CD4-positive, alpha-beta T cell treated with Interleukin-1 beta for 1 hour (primary cell): ENCODE measurements around the gene CYB561.

Experiments
- DNase-seq, 2 donors: peaks; one replicate each; pipeline ENCODE4 v3.0.0-alpha.2; 2020 to 2022

Gene CYB561, protein sequence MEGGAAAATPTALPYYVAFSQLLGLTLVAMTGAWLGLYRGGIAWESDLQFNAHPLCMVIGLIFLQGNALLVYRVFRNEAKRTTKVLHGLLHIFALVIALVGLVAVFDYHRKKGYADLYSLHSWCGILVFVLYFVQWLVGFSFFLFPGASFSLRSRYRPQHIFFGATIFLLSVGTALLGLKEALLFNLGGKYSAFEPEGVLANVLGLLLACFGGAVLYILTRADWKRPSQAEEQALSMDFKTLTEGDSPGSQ

DNA sequence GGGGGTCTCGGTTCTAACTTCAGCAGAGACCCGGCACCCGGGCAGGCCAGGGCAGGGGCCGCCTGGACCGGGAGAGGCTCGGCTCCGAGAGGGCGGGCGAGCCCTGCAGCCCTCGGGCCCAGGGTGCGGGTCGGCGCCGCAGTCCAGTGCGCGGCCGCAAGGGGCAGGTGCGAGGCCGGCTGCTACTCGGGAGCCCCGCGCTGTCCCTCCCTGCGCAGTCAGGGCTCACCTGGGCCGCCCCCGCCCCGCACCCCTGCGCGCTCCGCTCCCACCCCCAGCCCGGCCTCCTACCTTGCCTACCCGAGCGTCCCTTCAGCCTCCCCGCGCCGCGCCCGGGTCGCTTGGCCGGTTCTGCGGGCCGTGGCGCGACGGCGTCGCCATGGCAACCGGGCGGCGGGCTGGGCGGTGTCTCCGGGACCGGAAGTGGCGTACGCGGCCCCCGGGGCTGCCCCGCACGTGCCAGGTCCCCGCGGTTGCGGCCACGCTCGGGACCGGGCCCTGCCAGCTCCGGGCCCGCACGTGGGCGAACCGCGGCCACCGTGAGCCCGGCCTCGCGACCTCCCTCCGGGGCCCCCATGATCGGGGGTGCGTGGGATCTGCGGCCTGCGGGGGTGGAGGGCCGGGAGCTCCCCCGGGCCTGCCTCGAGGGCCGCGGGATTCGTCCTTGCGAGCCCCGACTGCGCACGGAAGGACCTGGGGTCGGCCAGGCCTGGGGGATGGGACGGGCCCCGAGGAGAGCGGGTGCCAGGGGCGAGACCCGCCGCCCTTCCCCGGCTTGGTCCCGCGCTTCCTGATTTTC lies at the start of gene CYB561:
Gene CYB561 (minus strand): TSS at position 353 of the 799 bp plus-strand sequence. CDS start 8,759 bp downstream, outside the sequence.
- peak; percentile 80 to 85 for DNase-seq

DNA sequence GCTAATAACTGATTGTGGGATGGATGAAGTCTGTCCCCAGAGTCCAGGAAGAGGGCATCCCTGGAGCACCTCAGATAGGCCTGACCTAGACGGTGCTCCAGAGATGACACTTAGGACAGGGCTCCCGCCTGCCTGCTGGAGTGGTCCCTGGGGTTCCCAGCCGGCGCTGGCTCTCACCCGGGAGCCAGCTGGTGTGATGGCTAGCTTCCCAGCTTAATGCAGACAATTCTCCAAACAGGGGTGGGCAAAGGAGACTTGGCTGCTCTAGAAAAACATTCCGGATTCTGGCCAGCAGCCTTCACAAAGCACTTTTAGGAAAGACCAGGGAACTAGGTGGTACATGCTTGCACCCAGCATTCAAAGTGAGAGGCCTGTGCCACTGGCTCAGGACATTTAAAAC lies 49.4 kb upstream of the CYB561 start:
- no peak for DNase-seq

DNA sequence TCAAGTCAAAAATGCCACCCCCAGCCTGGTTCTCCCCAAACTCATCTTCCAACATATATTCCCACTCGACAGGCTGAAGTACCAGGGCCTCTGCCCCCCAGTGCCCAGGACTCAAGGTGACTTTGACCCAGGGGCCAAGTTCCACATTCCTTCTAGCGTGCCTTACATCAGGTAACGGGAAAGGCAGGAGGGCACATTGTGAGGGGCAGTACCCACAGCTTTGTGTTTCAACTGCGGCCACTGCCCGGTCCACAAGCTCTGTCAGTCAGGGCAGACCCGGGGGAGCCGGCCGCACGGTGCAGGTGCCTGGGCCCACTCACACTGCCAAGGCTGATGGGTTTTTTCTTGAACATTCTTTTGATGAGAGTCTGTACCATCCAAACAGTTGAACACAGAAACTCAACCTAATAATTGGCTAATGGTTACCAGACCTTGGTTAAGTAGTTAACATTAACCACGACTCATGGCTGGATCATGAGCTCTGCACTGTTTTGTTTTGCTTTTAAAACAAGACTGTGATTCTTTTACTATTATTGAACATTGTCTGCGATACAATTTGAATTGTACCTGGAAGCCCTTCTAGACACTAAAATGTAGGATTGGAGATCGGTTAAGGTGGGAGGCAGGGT lies 48.3 kb upstream of the CYB561 start:
- DNase-seq, result no peak

DNA sequence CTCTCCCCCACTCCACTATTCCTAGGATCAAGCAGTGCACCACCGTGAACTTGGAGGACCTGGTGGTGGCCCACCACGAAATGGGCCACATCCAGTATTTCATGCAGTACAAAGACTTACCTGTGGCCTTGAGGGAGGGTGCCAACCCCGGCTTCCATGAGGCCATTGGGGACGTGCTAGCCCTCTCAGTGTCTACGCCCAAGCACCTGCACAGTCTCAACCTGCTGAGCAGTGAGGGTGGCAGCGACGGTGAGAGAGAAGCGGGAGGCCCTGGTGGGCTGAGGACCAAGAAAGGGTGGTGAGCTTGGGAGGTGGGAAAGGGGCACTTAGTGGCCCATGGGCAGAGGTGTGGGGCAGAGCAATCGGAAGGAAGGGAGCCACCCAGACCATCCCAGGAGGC lies 47.3 kb upstream of the CYB561 start:
- no peak for DNase-seq

DNA sequence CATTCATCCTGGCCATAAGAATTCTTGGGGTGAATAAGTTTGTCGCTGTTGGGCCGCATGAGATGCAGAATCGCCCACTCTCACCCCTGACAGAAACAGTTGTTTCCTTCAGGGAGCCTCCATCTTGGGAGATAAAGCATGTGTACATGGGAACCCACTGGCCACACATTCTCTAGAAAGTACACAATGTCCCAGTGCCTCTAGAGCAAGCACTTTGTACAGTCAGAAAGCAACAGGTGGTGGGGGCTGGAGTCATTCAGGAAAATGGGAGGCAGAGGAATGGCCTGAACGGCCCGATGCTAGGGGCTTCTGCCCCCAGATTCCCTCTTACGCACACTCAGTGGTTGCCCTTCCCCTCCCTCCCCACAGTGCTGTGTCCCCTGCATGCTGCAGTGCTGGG lies 46.8 kb upstream of the CYB561 start:
- no peak for DNase-seq

DNA sequence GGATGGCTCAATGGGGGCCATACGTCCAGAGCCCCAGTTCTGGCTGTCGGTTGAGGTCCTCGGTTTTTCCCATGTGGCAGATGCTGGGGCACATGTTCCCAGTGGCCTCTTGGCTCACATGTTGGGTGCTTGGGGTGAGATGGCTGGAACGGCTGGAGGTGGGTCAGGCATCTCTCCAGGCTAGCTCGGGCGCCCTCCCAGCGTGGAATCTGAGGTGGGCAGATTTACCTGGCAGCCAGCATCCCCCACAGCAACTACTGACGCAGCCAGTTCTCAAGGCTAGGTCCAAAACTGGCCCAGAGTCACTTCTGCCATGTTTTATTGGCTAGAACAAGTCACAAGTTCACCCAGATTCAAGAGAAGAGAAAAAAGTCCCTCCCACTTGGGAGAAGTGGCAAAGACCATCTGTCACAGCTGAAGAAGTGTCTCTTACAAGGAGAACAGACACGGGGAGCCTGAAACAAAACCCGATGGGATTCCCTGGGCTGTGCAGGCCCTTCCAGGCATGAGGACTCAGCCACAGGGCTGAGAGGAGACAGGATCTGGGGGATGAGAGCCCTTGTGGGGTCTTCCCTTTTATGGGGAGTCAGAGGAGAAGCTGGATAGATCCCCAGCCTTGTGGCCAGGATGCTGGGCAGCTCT lies 46.0 kb upstream of the CYB561 start:
- no peak for DNase-seq

DNA sequence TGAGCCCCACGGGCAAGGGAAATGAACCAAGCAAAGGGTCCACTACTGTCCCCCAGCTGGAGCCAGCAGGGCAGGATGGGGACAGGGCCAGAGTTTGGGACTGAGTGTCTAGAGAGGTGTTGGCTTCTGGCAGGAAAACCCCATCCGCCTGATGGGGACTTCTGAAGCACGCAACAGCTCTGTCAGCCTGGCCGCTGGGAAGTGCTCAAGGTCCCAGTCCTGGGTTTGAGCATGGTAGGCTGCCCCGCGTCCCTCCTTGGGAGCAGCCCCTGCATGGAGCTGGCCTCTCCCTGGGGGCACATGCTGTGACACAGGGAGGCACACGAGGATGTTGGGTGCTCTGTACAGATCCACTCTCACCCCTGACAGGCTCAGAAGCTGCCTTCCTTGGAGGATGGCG lies 45.3 kb upstream of the CYB561 start:
- no peak for DNase-seq

DNA sequence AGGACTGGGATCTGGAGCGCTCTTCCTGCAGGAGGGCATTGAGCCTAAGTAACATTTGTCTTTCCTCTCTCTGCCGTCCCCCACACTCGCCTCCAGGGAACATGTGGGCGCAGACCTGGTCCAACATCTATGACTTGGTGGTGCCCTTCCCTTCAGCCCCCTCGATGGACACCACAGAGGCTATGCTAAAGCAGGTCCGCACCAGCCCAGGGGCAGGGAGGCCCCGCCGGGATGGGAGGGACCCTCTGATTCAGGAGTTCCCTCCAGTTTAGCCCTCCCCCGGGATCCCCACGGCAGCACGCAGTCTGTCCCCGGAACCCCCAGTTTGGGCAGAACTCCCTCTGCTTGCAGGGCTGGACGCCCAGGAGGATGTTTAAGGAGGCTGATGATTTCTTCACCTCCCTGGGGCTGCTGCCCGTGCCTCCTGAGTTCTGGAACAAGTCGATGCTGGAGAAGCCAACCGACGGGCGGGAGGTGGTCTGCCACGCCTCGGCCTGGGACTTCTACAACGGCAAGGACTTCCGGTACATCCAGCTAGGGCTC lies 44.8 kb upstream of the CYB561 start:
- no peak for DNase-seq

DNA sequence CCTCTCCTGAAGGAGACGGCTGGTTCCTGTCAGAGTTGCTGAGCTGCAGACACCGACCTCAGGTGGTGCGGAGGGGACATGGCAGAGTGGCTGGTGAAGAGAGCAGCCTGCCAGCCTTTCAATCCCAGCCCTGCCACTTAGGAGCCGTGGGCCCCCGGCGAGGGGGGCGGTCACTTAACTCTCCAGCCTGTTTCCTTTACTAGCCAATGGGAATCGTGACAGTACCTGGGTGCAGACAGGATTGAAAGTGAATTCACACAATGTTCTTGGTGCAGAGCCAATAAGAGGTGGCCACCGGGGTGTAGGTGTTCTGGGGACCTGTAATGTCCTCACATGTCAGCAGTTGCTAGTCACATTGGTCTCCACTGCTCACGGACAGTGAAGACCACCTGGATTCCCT lies 44.2 kb upstream of the CYB561 start:
- no peak for DNase-seq

DNA sequence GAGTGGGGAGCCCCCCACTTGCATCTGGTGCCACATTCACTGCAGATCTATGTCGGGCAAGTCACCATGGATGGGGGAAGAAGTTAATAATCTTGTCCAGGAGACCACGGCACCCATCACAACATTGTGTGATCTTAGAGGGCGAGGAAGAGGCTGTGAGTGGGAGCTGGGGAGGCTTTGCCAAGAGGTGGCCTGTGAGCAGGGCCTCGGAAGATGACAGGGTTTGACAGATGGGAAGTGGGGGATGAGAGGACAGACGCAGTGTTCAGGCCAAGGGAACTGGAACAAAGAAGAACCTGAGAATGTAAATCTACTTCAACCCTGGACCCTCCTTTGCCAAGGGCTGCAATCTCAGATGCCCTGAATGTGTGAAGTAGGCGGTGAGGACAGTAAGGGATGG lies 43.2 kb upstream of the CYB561 start:
- DNase-seq, result no peak

DNA sequence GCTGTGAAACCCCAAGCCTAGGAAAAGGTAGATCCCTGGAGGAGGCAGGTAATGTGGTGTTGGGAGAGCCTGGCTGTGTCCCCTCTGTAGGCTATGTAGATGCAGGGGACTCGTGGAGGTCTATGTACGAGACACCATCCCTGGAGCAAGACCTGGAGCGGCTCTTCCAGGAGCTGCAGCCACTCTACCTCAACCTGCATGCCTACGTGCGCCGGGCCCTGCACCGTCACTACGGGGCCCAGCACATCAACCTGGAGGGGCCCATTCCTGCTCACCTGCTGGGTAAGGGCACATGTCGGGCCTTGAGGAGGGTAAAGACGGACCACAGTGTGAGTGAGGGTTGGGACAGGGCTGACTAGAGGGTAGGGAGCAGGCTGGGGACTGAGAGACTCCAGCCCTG lies 42.7 kb upstream of the CYB561 start:
- DNase-seq, result no peak

DNA sequence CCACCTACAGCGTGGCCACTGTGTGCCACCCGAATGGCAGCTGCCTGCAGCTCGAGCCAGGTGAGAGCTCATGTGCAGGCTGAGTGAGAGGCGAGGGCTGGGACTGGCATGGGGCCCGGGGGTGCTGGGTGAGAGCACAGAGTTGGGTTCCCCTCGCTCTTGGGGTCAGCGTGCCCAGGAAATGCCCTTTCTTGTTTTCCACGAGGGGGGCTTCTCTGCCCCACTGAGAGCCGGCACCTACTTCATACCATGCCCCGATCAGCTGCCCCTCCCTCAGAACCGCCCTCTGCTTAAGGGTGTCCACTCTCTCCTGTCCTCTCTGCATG lies 40.9 kb upstream of the CYB561 start:
- no peak for DNase-seq

DNA sequence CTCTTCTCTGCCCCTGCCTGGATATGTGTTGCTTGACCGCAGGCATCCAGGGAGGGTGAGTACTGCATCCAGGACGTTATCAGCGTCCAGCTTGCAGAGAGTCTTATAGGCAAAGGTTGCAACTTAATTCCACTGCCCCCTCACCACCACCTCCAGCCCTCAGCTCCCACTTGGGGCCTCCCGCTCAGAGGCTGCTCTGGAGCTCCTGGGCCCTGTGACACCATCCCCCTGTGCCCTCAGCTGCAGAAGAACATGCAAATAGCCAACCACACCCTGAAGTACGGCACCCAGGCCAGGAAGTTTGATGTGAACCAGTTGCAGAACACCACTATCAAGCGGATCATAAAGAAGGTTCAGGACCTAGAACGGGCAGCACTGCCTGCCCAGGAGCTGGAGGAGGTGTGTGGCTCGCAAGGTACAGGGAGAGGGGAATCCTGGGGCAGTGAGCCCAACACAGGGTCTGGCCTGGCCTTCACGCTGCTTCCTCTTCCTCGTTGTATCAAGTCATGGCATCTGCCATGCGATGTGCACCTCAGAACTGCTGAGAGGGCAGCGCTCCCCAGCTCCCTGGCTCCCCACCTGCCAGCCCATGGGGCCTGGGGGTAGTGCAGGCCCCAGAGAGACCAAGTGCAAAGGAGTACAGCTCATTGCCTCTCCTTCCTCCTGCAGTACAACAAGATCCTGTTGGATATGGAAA lies 40.4 kb upstream of the CYB561 start:
- no peak for DNase-seq

DNA sequence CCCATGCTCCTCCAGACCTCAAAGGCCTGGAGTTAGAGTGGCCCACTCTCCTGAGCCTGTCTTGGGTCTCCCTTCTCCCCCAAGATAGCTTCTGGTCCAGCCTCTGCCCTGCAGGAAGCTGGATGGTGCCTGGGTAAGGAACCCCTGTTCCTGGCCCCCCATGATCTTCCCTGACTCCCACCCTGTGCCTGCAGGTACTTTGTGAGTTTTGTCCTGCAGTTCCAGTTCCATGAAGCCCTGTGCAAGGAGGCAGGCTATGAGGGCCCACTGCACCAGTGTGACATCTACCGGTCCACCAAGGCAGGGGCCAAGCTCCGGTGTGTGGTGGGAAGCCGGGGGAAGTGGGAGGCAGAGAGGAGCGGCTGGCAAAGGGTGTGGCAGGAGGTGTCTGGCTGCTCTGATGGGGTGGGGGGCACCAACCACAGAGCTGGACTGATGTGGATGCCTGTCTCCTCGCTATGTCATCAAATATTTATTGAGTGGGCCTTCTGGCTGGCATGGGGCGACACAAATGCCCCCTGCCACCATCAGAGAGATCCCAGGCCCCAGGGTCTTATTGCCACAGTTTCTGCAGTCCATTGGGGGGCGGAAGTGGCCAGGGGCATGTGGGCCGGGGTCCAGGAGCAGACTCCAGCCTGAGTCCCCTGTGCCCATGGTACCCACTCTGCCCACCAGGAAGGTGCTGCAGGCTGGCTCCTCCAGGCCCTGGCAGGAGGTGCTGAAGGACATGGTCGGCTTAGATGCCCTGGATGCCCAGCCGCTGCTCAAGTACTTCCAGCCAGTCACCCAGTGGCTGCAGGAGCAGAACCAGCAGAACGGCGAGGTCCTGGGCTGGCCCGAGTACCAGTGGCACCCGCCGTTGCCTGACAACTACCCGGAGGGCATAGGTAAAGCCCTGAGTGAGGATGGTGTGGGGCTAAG lies 37.8 kb upstream of the CYB561 start:
- DNase-seq, result no peak

DNA sequence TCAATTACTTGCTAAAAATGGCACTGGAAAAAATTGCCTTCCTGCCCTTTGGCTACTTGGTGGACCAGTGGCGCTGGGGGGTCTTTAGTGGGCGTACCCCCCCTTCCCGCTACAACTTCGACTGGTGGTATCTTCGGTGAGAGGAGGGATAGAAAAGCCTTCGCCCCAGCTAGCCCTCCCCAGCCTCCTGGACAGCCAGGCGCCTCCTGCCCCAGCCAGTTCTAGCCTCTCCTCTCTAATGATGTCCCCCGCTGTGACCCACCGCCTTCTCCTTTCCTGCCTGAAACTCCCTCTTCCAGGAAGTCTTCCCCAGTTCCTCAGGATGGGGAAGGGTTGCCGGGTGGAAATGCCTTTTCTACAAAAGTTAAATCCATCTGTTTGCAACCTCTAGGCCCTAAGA lies 36.9 kb upstream of the CYB561 start:
- DNase-seq, result no peak

DNA sequence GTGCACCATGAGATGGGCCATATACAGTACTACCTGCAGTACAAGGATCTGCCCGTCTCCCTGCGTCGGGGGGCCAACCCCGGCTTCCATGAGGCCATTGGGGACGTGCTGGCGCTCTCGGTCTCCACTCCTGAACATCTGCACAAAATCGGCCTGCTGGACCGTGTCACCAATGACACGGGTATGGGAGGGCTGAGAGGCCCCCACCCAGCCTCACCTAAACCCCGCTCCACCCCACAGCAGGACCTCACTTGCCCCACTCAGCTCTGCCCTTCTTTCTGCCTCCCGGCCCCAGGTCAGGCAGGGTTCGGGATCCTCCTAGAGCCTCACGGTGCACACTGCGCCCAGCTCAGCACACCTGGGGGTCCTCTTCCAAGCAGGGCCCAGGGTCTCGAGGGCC lies 36.4 kb upstream of the CYB561 start:
- DNase-seq, result no peak

DNA sequence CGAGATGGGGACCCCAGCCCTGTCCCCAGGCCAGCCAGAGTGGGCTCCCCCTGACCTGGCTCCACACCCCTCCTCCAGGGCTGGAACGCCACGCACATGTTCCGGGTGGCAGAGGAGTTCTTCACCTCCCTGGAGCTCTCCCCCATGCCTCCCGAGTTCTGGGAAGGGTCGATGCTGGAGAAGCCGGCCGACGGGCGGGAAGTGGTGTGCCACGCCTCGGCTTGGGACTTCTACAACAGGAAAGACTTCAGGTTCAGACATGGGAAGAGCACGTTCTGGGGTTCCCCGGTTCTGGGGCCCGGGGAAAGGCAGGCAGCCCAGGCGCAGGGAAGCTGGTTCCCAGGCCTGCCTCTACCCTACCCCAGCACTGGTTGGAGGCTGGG lies 35.4 kb upstream of the CYB561 start:
- no peak for DNase-seq

DNA sequence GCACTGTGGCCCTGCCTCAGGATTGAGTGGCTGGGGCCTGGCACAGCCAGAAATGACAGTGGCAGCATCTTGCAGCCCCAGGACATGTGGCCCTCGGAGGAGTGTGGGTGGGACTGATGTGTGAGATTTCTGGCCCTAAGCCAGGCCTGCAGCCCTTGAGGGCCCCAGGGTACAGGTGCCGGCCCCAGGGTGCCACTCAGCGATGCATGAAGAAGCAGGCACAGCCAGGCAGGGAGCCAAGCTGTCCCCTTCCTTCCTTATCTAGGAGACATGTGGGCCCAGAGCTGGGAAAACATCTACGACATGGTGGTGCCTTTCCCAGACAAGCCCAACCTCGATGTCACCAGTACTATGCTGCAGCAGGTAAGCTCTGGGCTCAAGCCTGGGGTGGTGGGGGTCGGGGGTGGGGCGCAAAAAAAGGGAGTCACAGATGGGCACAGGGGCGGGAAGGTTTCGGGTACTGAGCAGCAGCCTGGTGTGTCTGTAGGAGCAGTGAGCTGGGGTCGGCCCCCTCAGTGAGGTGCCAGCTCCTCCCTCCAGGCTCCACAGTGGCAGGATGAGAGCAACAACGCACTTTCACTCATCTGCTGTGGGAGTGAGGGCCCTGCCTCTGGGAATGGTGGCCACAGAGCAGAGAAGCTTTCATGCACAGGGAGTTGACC lies 34.9 kb upstream of the CYB561 start:
- DNase-seq, result no peak

DNA sequence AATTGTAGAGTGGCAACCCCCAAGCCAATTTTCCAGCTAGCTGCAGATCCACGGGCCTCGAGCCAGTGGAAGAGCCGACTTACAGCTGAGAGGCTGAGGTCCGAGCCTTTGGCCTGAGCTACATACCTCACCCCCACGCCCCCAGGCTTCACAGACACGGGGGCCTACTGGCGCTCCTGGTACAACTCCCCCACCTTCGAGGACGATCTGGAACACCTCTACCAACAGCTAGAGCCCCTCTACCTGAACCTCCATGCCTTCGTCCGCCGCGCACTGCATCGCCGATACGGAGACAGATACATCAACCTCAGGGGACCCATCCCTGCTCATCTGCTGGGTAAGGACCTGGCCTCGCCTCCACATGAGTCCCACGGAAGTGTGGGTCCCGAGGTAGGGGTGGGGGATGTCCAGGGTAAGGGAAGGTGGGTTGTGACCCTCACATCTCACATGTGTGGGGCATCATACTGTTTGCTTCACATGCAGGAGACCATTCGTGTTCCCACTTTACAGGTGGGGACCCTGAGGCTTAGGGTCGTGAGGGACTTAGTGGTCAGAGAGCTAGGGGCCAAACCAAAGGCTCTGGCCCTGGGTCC lies 34.2 kb upstream of the CYB561 start:
- DNase-seq, result no peak

DNA sequence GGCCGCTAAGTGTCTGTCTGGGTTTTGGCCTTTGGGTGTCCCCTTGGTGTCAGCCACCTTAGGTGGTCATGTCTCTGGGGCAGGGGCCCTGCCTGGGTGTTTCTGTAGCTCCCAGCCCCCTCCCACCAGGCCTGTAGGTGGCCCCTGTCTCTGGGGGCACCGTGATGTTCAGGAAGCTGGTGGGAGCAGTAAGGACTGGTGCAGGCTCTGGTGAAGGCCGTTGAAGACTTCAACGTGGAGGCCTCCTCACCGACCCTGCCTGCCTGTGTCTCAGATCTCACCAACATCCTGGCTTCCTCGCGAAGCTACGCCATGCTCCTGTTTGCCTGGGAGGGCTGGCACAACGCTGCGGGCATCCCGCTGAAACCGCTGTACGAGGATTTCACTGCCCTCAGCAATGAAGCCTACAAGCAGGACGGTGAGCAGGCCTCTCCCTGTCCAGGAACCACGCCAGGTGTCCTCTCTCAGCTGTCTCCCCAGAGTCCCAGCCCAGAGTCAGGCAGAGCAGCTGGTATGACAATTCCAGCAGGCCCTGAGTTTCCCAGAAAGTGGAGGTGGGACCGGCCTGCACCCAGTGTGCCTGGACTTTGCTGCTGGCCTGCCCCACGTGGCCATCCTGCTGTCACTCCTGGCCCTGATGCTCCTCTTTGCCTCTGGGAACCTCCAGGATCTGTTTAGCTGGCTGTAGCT lies 33.5 kb upstream of the CYB561 start:
- DNase-seq, result no peak
